Skin of body (tissue), 2 donors: ENCODE data around the gene MICA. TPM values are rescaled to one million over a fixed set of nuclear protein-coding genes. Genes with fewer than 3 reads are reported as not detected.
"Not testable (repeated sequence)": the region's sequence is repeated elsewhere in the genome, so short reads cannot be mapped to it uniquely, and the experiment has no call there.

ENCODE experiments used
- DNase-seq: peaks from one replicate; lab custom pipeline; 2025; lab: John Stamatoyannopoulos, UW
- total RNA-seq: library from RNA; depleted of rRNA; stranded (reverse); fragments of >200 nt; gene quantifications from one replicate; pipeline ENCODE4 v1.2.3, GENCODE V29; 2014

MICA gene
- total RNA-seq, 1 donor from 2014 or later: 7.0 TPM

GRCh38 chr6:31412506-31412905 lies 9.1 kb downstream of the MICA start:
- DNase-seq: no peak

GRCh38 chr6:31414148-31414770 lies 10.9 kb downstream of the MICA start:
- not testable (repeated sequence) for DNase-seq

GRCh38 chr6:31414771-31415265 lies 11.4 kb downstream of the MICA start:
- DNase-seq: no peak

GRCh38 chr6:31416394-31417014 lies 13.1 kb downstream of the MICA start:
- no peak for DNase-seq

- no peak for DNase-seq
Measured at GRCh38 chr6:31418251-31418650, 14.9 kb downstream of the MICA start.

GRCh38 chr6:31419842-31420241 lies 16.4 kb downstream of the MICA start:
- DNase-seq: no peak

- DNase-seq: no peak
Measured at GRCh38 chr6:31420546-31420945, 17.2 kb downstream of the MICA start.

GRCh38 chr6:31422587-31422986 lies 19.2 kb downstream of the MICA start:
- DNase-seq: no peak

GRCh38 chr6:31423550-31423949 lies 20.2 kb downstream of the MICA start:
- no peak for DNase-seq

GRCh38 chr6:31426395-31427354 lies 23.3 kb downstream of the MICA start:
- no peak for DNase-seq

GRCh38 chr6:31430449-31430848 lies 27.1 kb downstream of the MICA start:
- no peak for DNase-seq

- not testable (repeated sequence) for DNase-seq
Measured at GRCh38 chr6:31435051-31435450, 31.7 kb downstream of the MICA start.

- no peak for DNase-seq
Measured at GRCh38 chr6:31438222-31438621, 34.8 kb downstream of the MICA start.

GRCh38 chr6:31438677-31439076 lies 35.3 kb downstream of the MICA start:
- DNase-seq: no peak

- DNase-seq: no peak
Measured at GRCh38 chr6:31441365-31442267, 38.2 kb downstream of the MICA start.

- no peak for DNase-seq
Measured at GRCh38 chr6:31446481-31446880, 43.1 kb downstream of the MICA start.

GRCh38 chr6:31446999-31447789 lies 43.8 kb downstream of the MICA start:
- DNase-seq: not testable (repeated sequence)

- DNase-seq: no peak
Measured at GRCh38 chr6:31450751-31451150, 47.4 kb downstream of the MICA start.

GRCh38 chr6:31452859-31453258 lies 49.5 kb downstream of the MICA start:
- DNase-seq: no peak

GRCh38 chr6:31453259-31453658 lies 49.9 kb downstream of the MICA start:
- no peak for DNase-seq
